IPS DF 6.9 (cell line): ENCODE measurements around the gene GHRH.

Experiments
- DNase-seq: peaks from one replicate; pipeline ENCODE4 v3.0.0-alpha.2; 2013; ENCODE audit warnings: low read depth, low spot score
- H3K27ac ChIP-seq: one replicate; pipeline ENCODE4 v1.5.1; 2013; ENCODE audit warnings: low read length, control low read depth
- H3K27me3 ChIP-seq: 2 replicates; pipeline ENCODE4 v1.6.1; 2013; ENCODE audit warnings: mild to moderate bottlenecking, low read length; ENCODE audit not compliant: control insufficient read depth, insufficient read depth
- H3K36me3 ChIP-seq: 2 replicates; pipeline ENCODE4 v1.6.1; 2013; ENCODE audit warnings: low read length; ENCODE audit not compliant: control insufficient read depth, insufficient read depth
- H3K4me1 ChIP-seq: 2 replicates; pipeline ENCODE4 v1.6.1; 2013; ENCODE audit warnings: low read length; ENCODE audit not compliant: control insufficient read depth, insufficient read depth
- H3K4me3 ChIP-seq: 2 replicates; pipeline ENCODE4 v1.5.1; 2013; ENCODE audit warnings: mild to moderate bottlenecking, low read length
- H3K9me3 ChIP-seq: 2 replicates; pipeline ENCODE4 v1.6.1; 2013; ENCODE audit warnings: low read length, inconsistent platforms; ENCODE audit not compliant: control insufficient read depth, insufficient read depth
- WGBS: extraction: QIAGEN DNeasy Blood & Tissue Kit; methylation state at CpG from one replicate; pipeline ENCODE4 v1.1.7; 2013; ENCODE audit warnings: mixed read lengths, missing lambda C conversion rate; ENCODE audit not compliant: insufficient read length, insufficient coverage; 5-methylcytosine and 5-hydroxymethylcytosine counted together

Gene GHRH

DNA sequence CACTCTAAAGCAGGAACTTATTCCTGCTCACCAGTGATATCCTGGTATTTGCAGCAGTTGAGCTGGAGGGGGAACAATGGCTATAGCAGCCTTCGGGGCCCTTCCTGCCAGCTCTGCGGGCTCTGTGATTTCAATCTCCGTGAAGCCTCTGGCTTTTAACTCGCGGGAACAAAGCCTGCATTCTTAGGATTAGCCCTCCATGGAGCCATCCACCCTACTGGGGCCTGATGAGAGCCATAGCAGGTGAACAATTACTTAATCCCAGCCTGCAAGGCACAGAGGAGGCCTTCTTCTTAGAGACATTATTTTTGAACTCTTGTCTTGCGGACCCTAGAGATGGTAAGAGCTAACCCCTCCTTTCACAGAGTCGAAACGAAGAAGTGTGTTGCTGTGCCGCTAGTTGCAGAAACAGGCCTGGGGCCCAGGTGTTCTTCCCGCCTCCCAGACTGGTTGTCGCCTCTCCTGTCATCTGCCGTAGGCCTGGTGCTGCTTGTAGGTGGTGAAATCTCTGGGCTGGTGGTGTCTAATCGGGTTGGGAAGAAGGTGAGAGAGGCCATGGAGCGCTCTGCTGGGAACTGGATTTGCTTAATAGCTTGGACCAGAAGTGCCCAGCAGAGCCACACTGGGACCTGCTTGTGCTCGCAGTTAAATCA lies 9.7 kb downstream of the GHRH start:
- no peak for DNase-seq
- WGBS: no CpG with 5 or more reads among the region's 15 CpGs
- Histone ChIP-seq H3K4me3 (no peak overlapping the region), H3K4me1 (peaks cover 2% of the 10 kb centered on the region), H3K36me3 (no peaks in the 10 kb centered on the region), H3K27ac (no peak overlapping the region), H3K9me3 (no peaks in the 10 kb centered on the region), H3K27me3 (no peaks in the 10 kb centered on the region)

DNA sequence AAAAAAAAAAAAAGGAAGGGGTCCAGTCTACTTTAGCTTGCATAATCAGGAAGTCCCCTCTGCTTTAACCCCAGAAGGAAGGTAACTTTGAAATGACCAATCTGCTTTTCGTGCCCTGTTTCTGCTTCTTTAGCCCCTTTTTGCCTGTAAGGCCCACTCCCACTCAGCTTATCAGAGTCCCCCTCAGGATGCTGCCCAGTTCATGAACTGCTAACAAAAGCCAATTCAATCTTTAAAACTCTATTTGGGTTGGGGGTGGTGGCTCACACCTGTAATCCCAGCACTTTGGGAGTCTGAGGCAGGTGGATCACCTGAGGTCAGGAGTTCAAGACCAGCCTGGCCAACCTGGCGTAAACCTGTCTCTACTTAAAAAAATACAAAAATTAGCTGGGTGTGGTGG lies 12.3 kb downstream of the GHRH start:
- no CpG with 5 or more reads among the region's 2 CpGs for WGBS
- Histone ChIP-seq H3K4me1 (peaks cover 4% of the 10 kb centered on the region), H3K27ac (no peak overlapping the region)

DNA sequence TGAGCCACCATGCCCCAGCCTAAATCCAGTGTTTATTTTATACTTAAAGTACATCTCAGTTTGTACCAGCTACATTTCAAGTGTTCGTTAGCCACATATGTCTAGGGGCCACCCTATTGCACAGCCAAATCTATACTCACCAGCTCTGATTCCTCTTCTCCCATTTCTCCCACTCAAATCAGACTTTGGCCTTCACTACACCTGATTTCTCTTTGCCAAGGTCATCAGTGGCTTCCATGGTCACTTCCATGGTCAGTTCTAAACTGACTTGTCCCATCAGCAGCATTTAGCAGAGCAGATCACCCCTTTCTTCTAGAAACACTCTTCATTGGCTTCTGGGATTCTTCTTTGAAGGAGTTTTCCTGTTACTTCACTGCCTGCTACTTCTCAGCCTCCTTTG lies 14.1 kb downstream of the GHRH start:
- no CpG with 5 or more reads among the region's 1 CpG for WGBS
- peaks cover 3% of the 10 kb centered on the region; the same call in 1 of the 2 replicates for H3K36me3 ChIP-seq
- H3K4me1 ChIP-seq: peaks cover 4% of the 10 kb centered on the region
- no peaks in the 10 kb centered on the region for H3K9me3 ChIP-seq
- H3K4me3 ChIP-seq: no peak overlapping the region
- no peaks in the 10 kb centered on the region for H3K27me3 ChIP-seq
- DNase-seq: no peak
- no peak overlapping the region for H3K27ac ChIP-seq

More for the DNA sequence above, 12.3 kb downstream of the GHRH start:
- Histone ChIP-seq H3K36me3 (no peaks in the 10 kb centered on the region), H3K9me3 (no peaks in the 10 kb centered on the region), H3K4me3 (no peak overlapping the region), H3K27me3 (no peaks in the 10 kb centered on the region)
- DNase-seq: no peak

DNA sequence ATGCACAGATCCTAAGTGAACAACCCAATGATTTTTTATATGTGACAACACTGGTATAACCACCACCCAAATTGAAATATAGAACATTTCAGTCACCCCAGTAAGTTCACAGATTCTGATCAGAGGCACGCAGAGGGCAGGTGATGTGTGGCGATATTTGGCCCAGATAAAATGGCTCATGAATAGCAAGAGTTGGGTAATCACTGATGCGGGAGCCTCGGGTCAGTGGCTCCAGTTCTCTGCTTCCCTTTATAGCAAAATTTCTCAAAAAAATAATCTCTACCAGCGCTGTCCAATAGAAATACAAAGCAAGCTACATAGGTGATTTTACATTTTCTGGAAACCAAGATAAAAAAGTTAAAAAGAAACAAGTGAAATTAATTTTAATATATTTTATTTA lies 14.9 kb downstream of the GHRH start:
- Histone ChIP-seq H3K4me1 (peaks cover 4% of the 10 kb centered on the region), H3K4me3 (no peak overlapping the region), H3K36me3 (peaks cover 5% of the 10 kb centered on the region; the same call in 1 of the 2 replicates), H3K9me3 (no peaks in the 10 kb centered on the region), H3K27me3 (no peaks in the 10 kb centered on the region), H3K27ac (no peak overlapping the region)
- no peak for DNase-seq
- WGBS: no CpG with 5 or more reads among the region's 5 CpGs

DNA sequence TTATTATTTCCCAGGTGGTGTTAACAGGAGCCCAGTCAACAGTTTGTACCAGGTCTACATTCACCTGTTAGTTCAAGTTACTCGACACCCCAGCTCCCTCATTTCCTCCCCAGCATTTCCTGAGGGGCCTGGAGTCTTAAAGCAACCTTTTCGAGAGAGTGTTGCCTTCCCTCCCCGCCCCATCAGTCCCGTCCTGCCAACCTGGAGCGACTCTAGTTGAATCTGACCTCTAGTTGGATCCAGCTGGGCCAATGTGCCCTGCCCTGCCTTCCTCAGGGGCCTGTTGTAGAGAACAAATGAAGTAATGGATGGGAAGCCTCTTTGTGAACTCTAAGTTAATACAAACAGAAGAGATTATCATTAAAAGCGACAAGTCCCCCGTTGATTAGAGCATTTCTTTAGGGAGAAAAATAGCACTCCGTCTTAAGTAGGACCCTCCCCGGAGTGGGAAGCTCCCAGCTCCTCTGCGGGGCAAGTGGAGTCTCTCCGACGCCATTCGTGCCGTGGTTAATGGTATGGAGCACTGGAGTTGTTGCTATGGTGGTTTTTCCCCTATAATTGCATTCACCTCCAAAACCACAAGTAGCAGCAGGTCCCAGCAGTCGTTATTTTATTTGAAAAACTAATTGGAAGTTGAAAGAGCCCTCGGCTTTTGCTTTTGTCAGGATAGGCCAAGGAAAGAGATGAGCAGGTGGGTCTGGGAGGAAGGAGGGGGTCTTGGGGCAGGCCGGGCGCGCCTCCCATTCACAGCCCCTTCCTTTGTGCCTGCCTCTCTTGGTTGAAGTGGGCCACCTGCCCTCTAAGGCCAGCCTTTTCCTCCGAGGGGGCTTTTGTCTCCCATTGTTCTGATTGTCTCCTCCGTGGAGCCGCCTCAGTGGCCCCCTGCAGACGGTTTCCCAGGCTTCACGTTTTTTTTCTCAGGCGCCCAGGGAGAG lies 16.1 kb downstream of the GHRH start:
- no peaks in the 10 kb centered on the region for H3K27me3 ChIP-seq
- H3K4me3 ChIP-seq: no peak overlapping the region
- H3K36me3 ChIP-seq: peaks cover 6% of the 10 kb centered on the region
- no CpG with 5 or more reads among the region's 25 CpGs for WGBS
- H3K9me3 ChIP-seq: no peaks in the 10 kb centered on the region
- H3K27ac ChIP-seq: no peak overlapping the region
- no peak for DNase-seq
- H3K4me1 ChIP-seq: peaks cover 3% of the 10 kb centered on the region

DNA sequence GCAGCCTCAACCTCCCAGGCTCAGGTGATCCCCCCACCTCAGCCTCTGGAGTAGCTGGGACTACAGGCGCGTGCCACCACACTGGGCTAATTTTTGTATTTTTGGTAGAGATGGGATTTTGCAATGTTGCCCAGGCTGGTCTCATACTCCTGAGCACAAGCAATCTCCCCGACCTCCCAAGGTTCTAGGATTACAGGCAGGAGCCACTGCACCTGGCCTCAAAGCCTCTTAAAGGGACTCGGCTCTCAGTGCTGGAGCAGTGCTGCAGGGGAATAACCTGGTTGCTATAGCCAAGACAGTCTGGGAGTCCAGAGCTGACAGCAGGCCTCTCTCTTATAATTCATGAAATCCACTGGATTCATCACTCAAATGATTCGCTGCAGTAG lies 17.0 kb downstream of the GHRH start:
- no peak for DNase-seq
- no peak overlapping the region for H3K4me3 ChIP-seq
- H3K27me3 ChIP-seq: no peaks in the 10 kb centered on the region
- H3K9me3 ChIP-seq: no peaks in the 10 kb centered on the region
- no CpG with 5 or more reads among the region's 5 CpGs for WGBS
- H3K4me1 ChIP-seq: peaks cover 3% of the 10 kb centered on the region
- peaks cover 6% of the 10 kb centered on the region for H3K36me3 ChIP-seq
- H3K27ac ChIP-seq: no peak overlapping the region

DNA sequence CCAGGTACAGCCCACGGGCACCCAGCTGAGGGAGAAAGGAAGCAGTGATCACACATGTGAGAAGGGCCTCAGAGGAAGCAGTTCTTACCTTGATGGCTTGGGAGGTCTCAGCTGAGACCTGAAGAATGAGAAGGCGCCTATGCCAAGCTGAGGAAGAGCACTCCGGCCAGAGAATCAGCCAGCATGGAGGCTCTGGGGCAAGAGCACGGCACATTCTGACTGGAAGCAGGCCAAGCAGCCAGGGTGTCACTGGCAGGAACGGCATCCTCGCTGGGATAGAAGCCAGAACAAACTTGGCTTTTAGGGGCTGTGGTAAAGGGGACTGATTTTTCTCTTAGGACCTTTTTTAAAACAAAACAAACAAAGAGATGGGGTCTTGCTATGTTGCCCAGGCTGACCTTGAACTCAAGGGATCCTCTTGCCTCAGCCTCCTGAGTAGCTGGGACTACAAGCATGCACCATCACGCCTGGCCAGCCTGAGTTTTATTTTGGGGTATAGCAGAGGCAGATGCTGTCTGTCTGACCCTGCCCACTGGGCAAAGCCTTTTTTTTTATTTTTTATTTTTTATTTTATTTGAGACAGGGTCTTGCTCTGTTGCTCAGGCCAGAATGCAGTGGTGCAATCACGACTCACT lies 17.6 kb downstream of the GHRH start:
- no peak for DNase-seq
- Histone ChIP-seq H3K27ac (no peak overlapping the region), H3K27me3 (no peaks in the 10 kb centered on the region), H3K4me3 (no peak overlapping the region), H3K9me3 (no peaks in the 10 kb centered on the region), H3K4me1 (peaks cover 3% of the 10 kb centered on the region), H3K36me3 (peaks cover 6% of the 10 kb centered on the region)
- no CpG with 5 or more reads among the region's 8 CpGs for WGBS

DNA sequence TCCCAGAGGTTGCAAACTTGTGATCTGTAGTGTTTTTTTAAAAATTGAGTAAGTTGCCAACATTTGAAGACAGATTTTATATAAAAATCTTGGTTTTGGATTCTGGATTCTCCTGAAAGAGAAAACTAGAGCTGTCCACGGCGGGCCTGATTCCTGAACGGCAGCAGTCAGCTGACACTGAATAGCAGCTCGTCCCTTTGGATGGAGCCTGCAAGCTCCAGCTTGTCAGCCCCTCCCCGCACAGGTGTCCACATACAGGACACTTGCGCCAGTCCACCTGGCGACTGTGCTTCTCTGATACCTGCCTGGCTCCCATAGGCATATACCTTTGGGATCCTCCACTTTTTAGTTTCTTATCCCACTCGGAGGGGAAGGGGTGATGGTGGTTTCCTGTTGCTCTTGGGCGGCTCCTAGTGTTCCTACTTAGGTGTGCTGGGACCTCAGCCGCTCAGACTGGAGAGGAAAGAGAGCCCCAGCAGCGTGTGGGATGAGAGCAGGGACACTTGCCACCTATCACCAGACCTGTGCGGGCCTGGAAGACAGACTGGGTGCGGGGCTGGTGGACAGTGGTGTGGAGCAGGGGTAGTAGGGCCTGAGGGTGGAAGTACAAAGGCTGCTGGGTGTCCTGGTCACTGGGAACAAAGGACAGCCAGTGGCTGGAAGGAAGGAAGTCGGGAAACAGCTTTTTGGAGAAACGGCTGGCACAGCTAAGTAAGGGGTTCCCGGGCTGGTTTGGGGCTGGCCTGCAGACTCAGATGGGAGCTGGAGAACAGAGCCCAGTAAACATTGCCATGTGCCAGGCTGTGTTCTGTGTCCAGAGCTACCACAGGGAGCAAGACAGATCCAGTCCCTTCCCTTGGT lies 18.3 kb downstream of the GHRH start:
- WGBS: no CpG with 5 or more reads among the region's 16 CpGs
- H3K4me1 ChIP-seq: peaks cover 3% of the 10 kb centered on the region
- no peaks in the 10 kb centered on the region for H3K9me3 ChIP-seq
- no peak for DNase-seq
- no peak overlapping the region for H3K4me3 ChIP-seq
- H3K27ac ChIP-seq: no peak overlapping the region
- no peaks in the 10 kb centered on the region for H3K27me3 ChIP-seq
- peaks cover 6% of the 10 kb centered on the region for H3K36me3 ChIP-seq

DNA sequence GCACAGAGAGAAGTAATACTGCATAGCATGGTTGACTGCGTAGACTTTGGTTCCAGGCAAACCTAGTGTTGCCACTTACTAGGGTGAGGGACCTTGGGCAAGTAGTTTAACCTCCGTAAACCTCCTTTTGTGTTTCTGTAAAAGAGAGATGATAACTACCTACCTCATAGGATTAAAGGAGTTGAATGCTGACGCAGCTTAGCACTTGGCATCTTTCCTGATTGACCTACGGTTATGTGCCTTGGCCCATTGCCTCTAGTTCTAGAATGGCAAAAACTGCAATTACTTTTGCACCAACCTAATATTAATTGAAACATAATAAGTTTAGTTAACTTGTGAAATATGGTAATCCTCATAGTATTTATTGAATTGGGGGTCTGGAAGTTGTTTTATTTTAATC lies 19.1 kb downstream of the GHRH start:
- Histone ChIP-seq H3K4me1 (peaks cover 3% of the 10 kb centered on the region), H3K4me3 (no peak overlapping the region), H3K27ac (no peak overlapping the region), H3K27me3 (no peaks in the 10 kb centered on the region), H3K36me3 (peaks cover 8% of the 10 kb centered on the region), H3K9me3 (no peaks in the 10 kb centered on the region)
- WGBS: no CpG with 5 or more reads among the region's 4 CpGs
- DNase-seq: no peak
